Gastrocnemius medialis (tissue), 4 donors: ENCODE measurements around the gene PPM1G.

Experiments used
- POLR2A ChIP-seq, 2 donors: fragments of 450-650 bp; IDR thresholded peaks; one replicate each; pipeline ENCODE4 v1.6.1; 2017; ENCODE audit warnings: antibody characterized with exemption in 2 of 2, mild to moderate bottlenecking in 2 of 2, moderate library complexity in 2 of 2
- TF ChIP-seq, protein P1 (sequence below), 5 experiments: fragments of 450-650 bp in 3 of 5; fragments of 200-600 bp in 2 of 5; sonication (generic) in 2 of 5; IDR thresholded peaks in 4 of 5; conservative IDR thresholded peaks in 1 of 5; 1 replicate in 4 of 5; 2 replicates in 1 of 5; pipeline ENCODE4 v1.5.1; 2016 to 2019; ENCODE audit warnings: antibody characterized with exemption in 5 of 5, mild to moderate bottlenecking in 3 of 5, moderate library complexity in 3 of 5

DNA sequence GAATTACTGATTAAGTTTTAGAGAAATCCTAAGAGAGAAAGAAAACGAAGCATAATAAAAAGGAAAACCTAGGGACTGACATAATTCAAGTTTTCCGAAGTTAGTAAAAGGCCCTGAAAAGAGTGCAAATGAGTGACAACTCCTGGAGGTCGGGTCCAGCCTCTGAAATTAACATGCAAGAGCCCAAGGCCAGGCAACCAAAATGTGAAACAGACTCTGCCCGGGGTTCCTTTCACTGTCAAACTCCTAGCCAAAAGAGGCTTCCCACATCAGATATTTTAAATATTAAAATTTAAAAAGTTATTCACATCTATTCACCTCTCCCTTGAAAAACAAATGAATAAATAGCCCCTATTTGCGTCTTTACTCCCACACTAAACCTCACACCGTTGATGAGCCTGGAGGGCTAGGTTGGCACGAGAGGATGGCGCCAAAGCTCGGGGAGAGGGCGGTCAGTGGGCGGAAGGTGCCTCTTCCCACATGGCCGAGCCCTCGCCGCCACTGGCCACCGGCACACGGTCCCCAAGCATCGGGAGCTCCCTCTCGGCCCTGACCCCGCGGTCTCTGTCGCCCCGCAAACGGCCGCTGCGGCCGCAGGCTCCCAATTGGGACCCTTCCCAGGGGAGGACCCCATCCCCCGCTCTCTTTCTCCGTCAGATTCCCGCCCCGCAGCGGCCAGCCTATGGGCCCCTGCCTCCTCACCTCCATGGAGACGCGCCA is 630 bp downstream of the PPM1G start:
- TF ChIP-seq, protein P1, sequence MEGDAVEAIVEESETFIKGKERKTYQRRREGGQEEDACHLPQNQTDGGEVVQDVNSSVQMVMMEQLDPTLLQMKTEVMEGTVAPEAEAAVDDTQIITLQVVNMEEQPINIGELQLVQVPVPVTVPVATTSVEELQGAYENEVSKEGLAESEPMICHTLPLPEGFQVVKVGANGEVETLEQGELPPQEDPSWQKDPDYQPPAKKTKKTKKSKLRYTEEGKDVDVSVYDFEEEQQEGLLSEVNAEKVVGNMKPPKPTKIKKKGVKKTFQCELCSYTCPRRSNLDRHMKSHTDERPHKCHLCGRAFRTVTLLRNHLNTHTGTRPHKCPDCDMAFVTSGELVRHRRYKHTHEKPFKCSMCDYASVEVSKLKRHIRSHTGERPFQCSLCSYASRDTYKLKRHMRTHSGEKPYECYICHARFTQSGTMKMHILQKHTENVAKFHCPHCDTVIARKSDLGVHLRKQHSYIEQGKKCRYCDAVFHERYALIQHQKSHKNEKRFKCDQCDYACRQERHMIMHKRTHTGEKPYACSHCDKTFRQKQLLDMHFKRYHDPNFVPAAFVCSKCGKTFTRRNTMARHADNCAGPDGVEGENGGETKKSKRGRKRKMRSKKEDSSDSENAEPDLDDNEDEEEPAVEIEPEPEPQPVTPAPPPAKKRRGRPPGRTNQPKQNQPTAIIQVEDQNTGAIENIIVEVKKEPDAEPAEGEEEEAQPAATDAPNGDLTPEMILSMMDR (IDR thresholded peaks at IDR 0.05 in 4 of 5, conservative IDR thresholded peaks at IDR 0.05 in 1 of 5): peak in 1 of 5 experiments; percentile 24
- no peak for TF ChIP-seq POLR2A (IDR thresholded peaks at IDR 0.05)
